Coronary artery (tissue), 2 donors: Measurements from ENCODE around the gene MYL11.

Experiments used
- DNase-seq: peaks from one replicate; pipeline ENCODE4 v3.0.0-alpha.2; 2017; ENCODE audit warnings: low spot score
- H3K27ac ChIP-seq, 2 donors: fragments of 200-600 bp; sonication (generic); one replicate each; pipeline ENCODE4 v1.5.1; 2016 to 2019
- H3K4me3 ChIP-seq: fragments of 200-600 bp; sonication (generic); 2 replicates; pipeline ENCODE4 v1.5.1; 2016; ENCODE audit warnings: mild to moderate bottlenecking, moderate library complexity
- CTCF ChIP-seq: fragments of 200-600 bp; sonication (generic); IDR thresholded peaks from one replicate; pipeline ENCODE4 v1.5.1; 2019; ENCODE audit warnings: antibody characterized with exemption

Gene MYL11

GRCh38 chr16:30365200-30365599 is 9.4 kb upstream of the MYL11 start:
- no peak for DNase-seq
- Histone ChIP-seq H3K27ac (no peak overlapping the region), H3K4me3 (no peak overlapping the region)
- TF ChIP-seq CTCF = no peak

GRCh38 chr16:30366511-30366910 is 8.1 kb upstream of the MYL11 start:
- no peak for DNase-seq
- Histone ChIP-seq H3K4me3 (no peak overlapping the region), H3K27ac (no peak overlapping the region)
- TF ChIP-seq CTCF = no peak

- Histone ChIP-seq H3K27ac (peak overlapping the region in 1 of 2 donors; percentile 99), H3K4me3 (peak overlapping the region; percentile 98)
- DNase-seq = no peak
- no peak for TF ChIP-seq CTCF
These were observed 7.1 kb upstream of the MYL11 start for GRCh38 chr16:30367349-30368009.

- no peak for DNase-seq
- peak overlapping the region; percentile 98 for H3K4me3 ChIP-seq
- TF ChIP-seq CTCF = no peak
- H3K27ac ChIP-seq = peak overlapping the region in 1 of 2 donors; percentile 99
These were observed 6.3 kb upstream of the MYL11 start for GRCh38 chr16:30368122-30368791.

GRCh38 chr16:30368792-30369090 is 5.9 kb upstream of the MYL11 start:
- no peak for DNase-seq
- TF ChIP-seq CTCF = no peak
- peak overlapping the region; percentile 98 for H3K4me3 ChIP-seq
- peak overlapping the region; percentile 68 to 99 for H3K27ac ChIP-seq

GRCh38 chr16:30369091-30369937 is 5.3 kb upstream of the MYL11 start:
- Histone ChIP-seq H3K4me3 (peak overlapping the region; percentile 98), H3K27ac (peak overlapping the region; percentile 68 to 99)
- DNase-seq = no peak
- TF ChIP-seq CTCF = no peak
